K562 (cell line): ENCODE measurements around the gene KMT2A. TPM values are rescaled to one million over a fixed set of nuclear protein-coding genes. Genes with fewer than 3 reads are reported as not detected.

Experiments
- ATAC-seq: fragments of 200-7000 bp; cut with Tn5 transposase; 3 replicates; pipeline ENCODE4 v1.9.1; 2020; ENCODE audit warnings: moderate library complexity
- BruUV-seq: library from RNA; stranded (reverse); fragments of 400-500 nt; replicated peaks from 2 replicates; lab custom pipeline; 2021; lab: Mats Ljungman, UMichigan
- CTCF ChIA-PET: fragments of 300-600 bp; formaldehyde crosslinking; extraction: SDS; loops from one replicate; lab custom pipeline; 2021; ENCODE audit warnings: low intra/inter-chr PET ratio; lab: Yijun Ruan, JAX
- POLR2A ChIA-PET: fragments of 300-600, 350-650 bp; sonication (Branson Sonifier 250); formaldehyde crosslinking; extraction: SDS; loops from one replicate; lab custom pipeline; 2021; ENCODE audit warnings: antibody characterized with exemption, inconsistent platforms; lab: Yijun Ruan, JAX
- DNase-seq, 4 experiments: peaks; one replicate each; pipeline versions ENCODE4 v3.0.0 to v3.0.0-alpha.2; 2011 to 2018; ENCODE audit warnings: low spot score in 3 of 4, mixed read lengths in 3 of 4; ENCODE audit errors: extremely low read depth in 1 of 4
- FAIRE-seq: peaks from 2 replicates; lab custom pipeline; 2011; peaks lifted over from hg19 to GRCh38; lab: Jason Lieb, UNC
- H2AFZ ChIP-seq: 2 replicates; pipeline ENCODE4 v1.6.0; 2011; ENCODE audit warnings: low read depth, low read length, control low read depth, inconsistent platforms
- H3K27ac ChIP-seq: fragments of 200-600 bp; 3 replicates; pipeline ENCODE4 v1.8.0; 2011; ENCODE audit warnings: low read depth, mild to moderate bottlenecking, control low read depth, inconsistent platforms, low read length, moderate library complexity, mixed read lengths; ENCODE audit errors: extremely low read depth
- H3K27me3 ChIP-seq, 2 experiments: fragments of 300-600 bp in 1 of 2; 2 replicates in 1 of 2; 3 replicates in 1 of 2; pipeline versions ENCODE4 v1.6.0 to v1.8.0; 2011; ENCODE audit warnings: inconsistent platforms in 2 of 2, low read length in 2 of 2, mild to moderate bottlenecking in 1 of 2, mixed read lengths in 1 of 2, moderate library complexity in 1 of 2; ENCODE audit not compliant: control insufficient read depth in 2 of 2, insufficient read depth in 2 of 2
- H3K36me3 ChIP-seq: fragments of 300-600 bp; 3 replicates; pipeline ENCODE4 v1.8.0; 2011; ENCODE audit warnings: mild to moderate bottlenecking, low read length, inconsistent platforms; ENCODE audit not compliant: control insufficient read depth, insufficient read depth
- H3K4me1 ChIP-seq, 2 experiments: fragments of 200-600 bp in 1 of 2; replicated peaks in 1 of 2; 2 replicates in 1 of 2; 3 replicates in 1 of 2; pipeline versions ENCODE4 v1.5.1 to v1.8.0; 2011; ENCODE audit warnings: inconsistent platforms in 2 of 2, low read length in 2 of 2, mild to moderate bottlenecking in 1 of 2, mixed read lengths in 1 of 2, moderate library complexity in 1 of 2; ENCODE audit not compliant: control insufficient read depth in 2 of 2, insufficient read depth in 2 of 2
- H3K4me2 ChIP-seq: 2 replicates; pipeline ENCODE4 v1.6.1; 2011; ENCODE audit warnings: low read length, control low read depth, inconsistent platforms, mixed read lengths; ENCODE audit not compliant: insufficient read depth
- H3K4me3 ChIP-seq: fragments of 200-600 bp; sonication (generic), shearing (Covaris generic); 2 replicates; pipeline ENCODE4 v1.5.1; 2016; ENCODE audit warnings: control low read depth, inconsistent platforms
- H3K79me2 ChIP-seq: fragments of 200-600 bp; 3 replicates; pipeline ENCODE4 v1.8.0; 2011; ENCODE audit warnings: low read length, inconsistent platforms; ENCODE audit not compliant: control insufficient read depth, insufficient read depth
- H3K9ac ChIP-seq, 2 experiments: 2 replicates each; pipeline versions ENCODE4 v1.6.0 to v1.6.1; 2011; ENCODE audit warnings: low read depth in 2 of 2, low read length in 2 of 2, control low read depth in 1 of 2, inconsistent platforms in 1 of 2, mild to moderate bottlenecking in 1 of 2, mixed read lengths in 1 of 2; ENCODE audit not compliant: insufficient read depth in 1 of 2
- H3K9me1 ChIP-seq: one replicate; pipeline ENCODE4 v1.6.0; 2011; ENCODE audit warnings: inconsistent platforms, mild to moderate bottlenecking, low read length, moderate library complexity; ENCODE audit not compliant: control insufficient read depth, insufficient read depth
- H3K9me3 ChIP-seq: replicated peaks from 2 replicates; pipeline ENCODE4 v1.5.1; 2011; ENCODE audit warnings: low read depth, low read length, inconsistent platforms; ENCODE audit not compliant: control insufficient read depth, insufficient read depth
- H4K20me1 ChIP-seq: replicated peaks from 2 replicates; pipeline ENCODE4 v1.6.1; 2011; ENCODE audit warnings: low read length, inconsistent platforms, mixed read lengths; ENCODE audit not compliant: control insufficient read depth, insufficient read depth
- MGA ChIP-seq: fragments of 450-650 bp; IDR thresholded peaks from 2 replicates; pipeline ENCODE4 v1.6.1; 2016; ENCODE audit warnings: mild to moderate bottlenecking, moderate library complexity
- POLR2G ChIP-seq: fragments of 200-400 bp; formaldehyde crosslinking; IDR thresholded peaks from 2 replicates; pipeline ENCODE4 v1.6.1; 2017; ENCODE audit warnings: low read depth, mild to moderate bottlenecking, antibody characterized with exemption, low read length, moderate library complexity
- PRDM10 ChIP-seq: fragments of 450-650 bp; IDR thresholded peaks from 2 replicates; pipeline ENCODE4 v1.6.1; 2018; ENCODE audit not compliant: partially characterized antibody
- WGBS: fragments of 100-300 bp; shearing (Covaris generic); methylation state at CpG from one replicate; pipeline ENCODE4 v1.1.6; 2016; ENCODE audit warnings: low coverage, mixed read lengths; ENCODE audit not compliant: insufficient coverage; ENCODE audit errors: missing lambda C conversion rate; 5-methylcytosine and 5-hydroxymethylcytosine counted together
- in situ Hi-C: fragments of 300-500 bp; cut with MboI; formaldehyde crosslinking; loops from 4 replicates; pipeline ENCODE4 v1.15.0; 2018; ENCODE audit warnings: inconsistent platforms, mixed read lengths
- intact Hi-C: fragments of 100-400 bp; cut with micrococcal nuclease; formaldehyde crosslinking; loops from 2 replicates; pipeline ENCODE4 v1.14.2; 2022
- polyA plus RNA-seq, 8 experiments: library from polyadenylated mRNA; depleted of rRNA in 4 of 8; stranded (reverse) in 5 of 8; unstranded in 3 of 8; fragments of >200 nt; fragmentation: Nextera tagmentation in 2 of 8; fragmentation: Illumina TruSeq in 1 of 8; extraction: Ambion mirVana in 2 of 8; extraction: Trizol in 1 of 8; gene quantifications; 2 replicates each; pipeline versions ENCODE4 v1.2.1 to v1.2.3, GENCODE V29; 2011 to 2014; ENCODE audit warnings: inconsistent platforms in 1 of 8, missing spikeins in 1 of 8
- total RNA-seq, 7 experiments: library from RNA; depleted of rRNA in 6 of 7; stranded (reverse); fragments of >200 nt in 6 of 7; fragmentation: Illumina TruSeq in 2 of 7; extraction: Trizol in 2 of 7; gene quantifications; 2 replicates each; pipeline versions ENCODE4 v1.2.1 to v1.2.3, GENCODE V29; 2011 to 2021; ENCODE audit warnings: low replicate concordance in 1 of 7

KMT2A gene
- total and polyA plus RNA-seq, 9 of the 15 experiments (the other 6 are each of a cell fraction or from before 2014, with no cell fraction given), result 9.6 to 59.9 (median 32.6) TPM

- ChIA-PET CTCF (interaction anchor here (0.5 kb wide), 1 partner anchor 330 kb away, joined by 4 read pairs; no protein-coding TSS in a partner anchor), POLR2A (interaction anchor here (0.6 to 1.5 kb wide), 3 partner anchors 22 to 269 kb away, joined by 3 to 4 read pairs (median 3); partner anchors contain the start of gene ARCN1)
- Histone ChIP-seq H3K9ac (peak overlapping the region in 1 of 2 experiments; percentile 11; a peak in 2 of 4 replicates), H3K4me1 (peaks cover 9 to 38% of the 10 kb centered on the region in 2 experiments; a peak in 4 of 5 replicates), H3K9me1 (no peaks in the 10 kb centered on the region), H3K4me2 (no peak overlapping the region), H3K27ac (no peak overlapping the region), H3K36me3 (peaks cover 18% of the 10 kb centered on the region), H4K20me1 (no peaks in the 10 kb centered on the region), H3K27me3 (no peaks in the 10 kb centered on the region), H2AFZ (no peak overlapping the region), H3K4me3 (no peak overlapping the region), H3K79me2 (no peaks in the 10 kb centered on the region; the same call in 2 of the 3 replicates), H3K9me3 (no peaks in the 10 kb centered on the region)
- no TSS peak for BruUV-seq
- DNase-seq (no peak), ATAC-seq (no peak), FAIRE-seq (no peak)
- in situ Hi-C loops, result no loop called here
- peak; percentile 66 for TF ChIP-seq POLR2G
- TF ChIP-seq PRDM10, result peak; percentile 39
- no peak for TF ChIP-seq MGA
- intact Hi-C loops, result no loop called here
- WGBS, result 84% methylated on average over 6 of the region's 6 CpGs
These were observed 92.2 kb downstream of the KMT2A start for GRCh38 chr11:118528511-118528910.
